ENCODE measurements around the gene SNAP25. TPM values are rescaled to one million over a fixed set of nuclear protein-coding genes. Genes with fewer than 3 reads are reported as not detected.

The SNAP25 gene
- total RNA-seq, 1 experiment from 2014 or later: not detected

GRCh38 chr20:10281911-10282310 lies 63.3 kb downstream of the SNAP25 start:
- ATAC-seq: no peak
- CTCF ChIA-PET: no interaction called here

DNA sequence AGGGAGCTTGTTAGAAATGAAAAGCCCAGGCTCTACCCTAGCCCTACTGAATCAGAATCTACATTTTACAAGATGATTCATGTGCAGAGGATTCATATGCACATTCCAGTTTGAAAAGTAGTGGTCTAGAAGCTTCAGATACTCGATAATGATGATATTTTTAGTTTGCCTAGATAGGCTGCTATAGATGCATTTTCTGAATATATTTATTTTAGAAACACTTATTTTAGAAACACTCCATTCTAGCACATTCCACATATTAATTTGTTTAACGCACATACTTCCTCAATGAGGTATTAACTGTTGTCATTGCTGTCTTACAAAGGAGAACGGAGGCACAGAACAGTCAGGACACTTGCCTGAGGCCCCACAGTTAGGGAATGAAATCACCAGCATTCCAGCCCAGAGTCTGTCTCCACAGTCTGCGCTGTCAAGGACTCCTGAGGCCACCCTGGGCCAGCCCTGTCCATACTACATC lies 64.4 kb downstream of the SNAP25 start:
- Histone ChIP-seq H3K27ac (ENCODE audit: low read length) (no peak overlapping the region), H3K9me3 (ENCODE audit: low read length) (no peaks in the 10 kb centered on the region), H3F3A (ENCODE audit: low read length, unreplicated experiment) (no peaks in the 10 kb centered on the region), H3K4me3 (ENCODE audit: low read length) (no peak overlapping the region), H3K4me2 (ENCODE audit: low read length) (no peak overlapping the region), H4K20me1 (ENCODE audit: low read length) (no peaks in the 10 kb centered on the region), H2AFZ (ENCODE audit: low read length) (no peak overlapping the region), H3K27me3 (ENCODE audit: low read length) (peaks cover 63% of the 10 kb centered on the region), H3K9ac (ENCODE audit: low read length) (no peak overlapping the region), H3K36me3 (ENCODE audit: low read depth, low read length) (no peaks in the 10 kb centered on the region), H3K9me2 (replicated peaks; ENCODE audit: low read length) (no peaks in the 10 kb centered on the region), H3K79me2 (ENCODE audit: low read length) (no peaks in the 10 kb centered on the region), H3K4me1 (ENCODE audit: insufficient read depth, low read length) (no peaks in the 10 kb centered on the region)
- intact Hi-C loops (cut with micrococcal nuclease): no loop called here
- DNase-seq (peak; percentile 43), ATAC-seq (peak; percentile 29; the same call in 1 of the 2 replicates)
- TF ChIP-seq EZH2phosphoT487 (IDR thresholded peaks at IDR 0.05; ENCODE audit: borderline replicate concordance, low read length): no peak
- TF ChIP-seq EZH2 (IDR thresholded peaks at IDR 0.05; ENCODE audit: low read length, unreplicated experiment): no peak
- no peak for TF ChIP-seq CTCF (conservative IDR thresholded peaks at IDR 0.05; ENCODE audit: low read depth, low read length)
- CTCF ChIA-PET: interaction anchor here (0.5 kb wide), 1 partner anchor 246 kb away, joined by 3 read pairs; no protein-coding TSS in a partner anchor
- BruUV-seq (replicated peaks): no TSS peak
- POLR2A ChIA-PET (ENCODE audit: unreplicated experiment): interaction anchor here (0.6 kb wide), 1 partner anchor 156 kb away, joined by 5 read pairs; no protein-coding TSS in a partner anchor

More at GRCh38 chr20:10281911-10282310, 63.3 kb downstream of the SNAP25 start:
- no peak for DNase-seq
- TF ChIP-seq EZH2phosphoT487 (IDR thresholded peaks at IDR 0.05; ENCODE audit: borderline replicate concordance, low read length): no peak
- no peak for TF ChIP-seq EZH2 (IDR thresholded peaks at IDR 0.05; ENCODE audit: low read length, unreplicated experiment)
- no peak for TF ChIP-seq CTCF (conservative IDR thresholded peaks at IDR 0.05; ENCODE audit: low read depth, low read length)
- Histone ChIP-seq H3K4me3 (ENCODE audit: low read length) (no peak overlapping the region), H4K20me1 (ENCODE audit: low read length) (no peaks in the 10 kb centered on the region), H3K79me2 (ENCODE audit: low read length) (no peaks in the 10 kb centered on the region), H3F3A (ENCODE audit: low read length, unreplicated experiment) (no peaks in the 10 kb centered on the region), H3K9me3 (ENCODE audit: low read length) (no peaks in the 10 kb centered on the region), H3K36me3 (ENCODE audit: low read depth, low read length) (no peaks in the 10 kb centered on the region), H3K9ac (ENCODE audit: low read length) (no peak overlapping the region), H3K4me2 (ENCODE audit: low read length) (no peak overlapping the region), H3K4me1 (ENCODE audit: insufficient read depth, low read length) (no peaks in the 10 kb centered on the region), H3K27me3 (ENCODE audit: low read length) (peaks cover 74% of the 10 kb centered on the region), H3K9me2 (replicated peaks; ENCODE audit: low read length) (no peaks in the 10 kb centered on the region), H3K27ac (ENCODE audit: low read length) (no peak overlapping the region), H2AFZ (ENCODE audit: low read length) (no peak overlapping the region)
- POLR2A ChIA-PET (ENCODE audit: unreplicated experiment): no interaction called here
- BruUV-seq (replicated peaks): no TSS peak
- intact Hi-C loops (cut with micrococcal nuclease): no loop called here

DNA sequence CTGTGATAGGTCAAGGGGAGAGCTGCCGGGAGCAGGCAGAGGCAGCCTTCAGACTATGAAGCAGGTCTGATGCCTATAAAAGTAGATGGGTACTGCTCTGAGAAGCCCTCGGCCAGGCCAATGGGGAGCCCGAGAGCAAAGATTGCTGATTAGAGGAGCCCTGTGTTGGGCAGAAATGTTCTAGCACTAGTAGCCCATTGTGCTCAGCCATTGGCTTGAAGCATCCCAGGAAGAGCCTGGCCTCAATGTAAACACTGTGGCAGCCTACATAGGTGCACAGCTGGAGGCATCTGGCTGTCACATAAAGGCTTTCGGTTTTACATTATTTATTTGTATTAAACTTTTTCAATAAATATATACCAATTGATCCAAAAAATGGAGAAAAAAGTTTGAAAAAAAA lies 67.7 kb downstream of the SNAP25 start:
- no peaks in the 10 kb centered on the region for H3K4me1 ChIP-seq (ENCODE audit: insufficient read depth, low read length)
- DNase-seq (no peak), ATAC-seq (no peak)
- ChIA-PET CTCF (no interaction called here), POLR2A (ENCODE audit: unreplicated experiment) (no interaction called here)
- TF ChIP-seq CTCF (conservative IDR thresholded peaks at IDR 0.05; ENCODE audit: low read depth, low read length) (no peak), EZH2phosphoT487 (IDR thresholded peaks at IDR 0.05; ENCODE audit: borderline replicate concordance, low read length) (no peak)
- intact Hi-C loops (cut with micrococcal nuclease): no loop called here
- H3K4me3 ChIP-seq (ENCODE audit: low read length): no peak overlapping the region
- H3K9me3 ChIP-seq (ENCODE audit: low read length): no peaks in the 10 kb centered on the region
- H3K9ac ChIP-seq (ENCODE audit: low read length): no peak overlapping the region
- no peak overlapping the region for H3K27ac ChIP-seq (ENCODE audit: low read length)
- H3F3A ChIP-seq (ENCODE audit: low read length, unreplicated experiment): no peaks in the 10 kb centered on the region
- no peaks in the 10 kb centered on the region for H4K20me1 ChIP-seq (ENCODE audit: low read length)
- no peak overlapping the region for H3K4me2 ChIP-seq (ENCODE audit: low read length)
- BruUV-seq (replicated peaks): no TSS peak
- no peak overlapping the region for H2AFZ ChIP-seq (ENCODE audit: low read length)
- H3K9me2 ChIP-seq (replicated peaks; ENCODE audit: low read length): no peaks in the 10 kb centered on the region
- no peaks in the 10 kb centered on the region for H3K36me3 ChIP-seq (ENCODE audit: low read depth, low read length)
- no peaks in the 10 kb centered on the region for H3K79me2 ChIP-seq (ENCODE audit: low read length)
- peaks cover 47% of the 10 kb centered on the region for H3K27me3 ChIP-seq (ENCODE audit: low read length)
